Activated T-helper 1 cell treated with anti-CD3 and anti-CD28 coated beads, Interleukin-2, amount 50 U/mL, for 16 hours (primary cell): ENCODE results near the gene GIT1.

Experiments used
- DNase-seq, 2 donors: peaks; one replicate each; pipeline ENCODE4 v3.0.0-alpha.2; 2020; ENCODE audit warnings: low read depth in 1 of 2, low spot score in 1 of 2

Gene GIT1

DNA sequence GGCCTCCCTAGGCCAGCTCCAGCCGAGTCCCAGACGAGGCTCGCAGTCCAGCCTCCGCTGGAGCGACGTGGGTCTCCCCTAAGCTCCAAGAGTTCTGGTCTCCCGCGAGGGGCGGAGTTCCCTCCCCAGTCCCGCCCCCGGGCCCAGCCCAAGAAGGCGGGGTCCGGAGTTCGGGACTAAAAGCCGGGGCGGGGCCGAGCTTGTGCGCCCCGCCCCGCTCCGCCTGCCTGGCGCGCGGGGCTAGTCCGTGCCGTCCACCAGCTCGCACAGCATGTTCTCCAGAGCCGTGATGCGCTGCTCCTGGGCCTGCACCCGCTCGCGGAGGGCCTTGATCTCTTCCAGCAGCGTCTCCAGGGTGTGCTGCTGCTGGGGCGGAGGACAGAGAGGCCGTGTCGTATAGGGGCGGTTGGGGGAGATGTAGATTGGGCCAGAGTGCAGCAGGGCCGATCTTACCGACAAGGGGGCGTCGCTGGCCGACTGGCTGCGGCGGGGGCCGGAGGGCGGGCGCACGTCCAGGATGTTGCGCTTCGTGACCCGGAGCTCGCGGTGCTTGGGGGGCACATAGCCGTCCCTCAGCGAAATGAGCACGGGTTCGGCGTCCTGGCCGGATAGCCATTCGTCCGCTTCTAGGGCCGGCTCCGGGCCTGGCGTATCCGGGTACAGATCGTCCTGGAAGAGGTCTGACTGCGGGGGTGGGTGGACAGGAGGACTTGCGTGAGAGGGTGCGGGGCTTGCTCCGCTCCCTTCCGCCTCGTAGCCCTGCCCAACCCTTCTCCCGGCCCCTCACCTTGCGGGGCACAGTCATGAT is 26.2 kb upstream of the GIT1 start:
- peak; percentile 67 to 78 for DNase-seq

DNA sequence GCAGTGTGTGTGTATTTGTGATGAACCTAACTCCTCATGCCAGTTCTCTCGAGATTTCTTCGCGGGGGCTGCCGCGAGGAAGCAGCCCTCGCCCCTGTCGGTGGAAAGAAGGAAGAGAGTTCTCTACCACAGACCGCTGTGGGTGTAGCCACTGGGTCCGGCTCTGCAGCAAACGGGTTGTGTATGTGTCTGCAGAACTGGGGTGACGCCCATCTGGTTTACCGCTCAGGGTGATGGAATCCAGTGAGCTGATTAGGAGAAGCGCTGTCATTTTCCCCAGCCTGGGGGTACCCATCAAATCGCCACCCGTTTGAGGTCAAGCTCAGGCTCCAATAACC is 25.6 kb upstream of the GIT1 start:
- no peak for DNase-seq

- no peak for DNase-seq
These were observed 25.1 kb upstream of the GIT1 start for GRCh38 chr17:29614349-29615047.

DNA sequence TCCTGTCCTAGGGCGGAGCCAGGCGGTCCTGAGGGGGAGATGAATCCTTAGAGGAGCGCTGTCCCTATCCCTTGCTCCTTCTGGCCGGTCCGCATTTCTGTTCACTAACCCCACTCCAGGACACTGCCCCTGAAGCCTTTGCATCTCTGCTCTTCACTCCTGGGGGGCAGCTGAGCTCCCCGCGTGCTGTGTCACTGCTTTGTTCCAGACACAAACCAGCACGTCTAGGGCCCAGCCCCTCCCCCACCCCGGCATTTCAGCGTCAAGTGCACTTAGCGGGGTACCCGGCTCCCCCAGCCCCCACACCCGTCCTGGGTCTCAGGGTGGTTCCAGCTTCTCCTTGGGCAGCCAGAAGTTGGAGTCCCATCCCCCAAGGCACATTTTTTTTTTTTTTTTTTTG is 24.4 kb upstream of the GIT1 start:
- no peak for DNase-seq

DNA sequence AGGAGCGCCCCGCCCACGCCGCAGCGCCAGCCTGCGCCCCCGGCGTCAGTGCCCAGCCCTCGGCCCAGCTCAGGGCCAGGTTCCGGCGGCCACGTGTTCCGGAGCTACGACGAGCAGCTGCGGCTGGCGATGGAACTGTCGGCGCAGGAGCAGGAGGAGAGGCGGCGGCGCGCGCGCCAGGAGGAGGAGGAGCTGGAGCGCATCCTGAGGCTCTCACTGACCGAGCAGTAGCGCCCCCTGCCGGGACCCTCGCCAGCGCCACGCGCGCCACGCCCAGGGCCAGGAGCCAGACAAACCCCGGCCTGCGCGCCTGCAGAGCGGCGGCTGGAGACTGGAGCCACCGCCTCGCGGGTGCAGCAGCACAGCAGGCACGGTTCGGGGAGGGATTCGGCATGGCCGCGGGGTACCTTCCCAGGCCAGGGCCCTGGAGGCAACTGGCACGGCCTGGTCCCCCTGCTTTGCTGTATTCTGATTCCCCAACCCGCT is 23.9 kb upstream of the GIT1 start:
- DNase-seq, result peak; percentile 89 to 94

- DNase-seq, result no peak
These were observed 23.2 kb upstream of the GIT1 start for GRCh38 chr17:29612404-29613280.

DNA sequence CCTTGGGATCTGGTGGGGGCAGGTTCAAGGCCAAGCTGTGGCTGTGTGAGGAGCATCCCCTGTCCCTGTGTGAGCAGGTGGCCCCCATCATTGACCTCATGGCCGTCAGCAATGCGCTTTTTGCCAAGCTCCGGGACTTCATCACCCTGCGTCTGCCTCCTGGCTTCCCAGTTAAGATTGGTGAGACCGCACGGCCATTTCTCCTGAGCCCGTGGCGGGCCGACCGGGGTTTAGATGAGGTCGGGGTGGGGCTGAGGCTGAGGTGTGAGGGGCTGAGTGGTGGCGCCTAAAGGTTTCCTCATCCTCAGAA is 22.6 kb upstream of the GIT1 start:
- DNase-seq, result no peak

DNA sequence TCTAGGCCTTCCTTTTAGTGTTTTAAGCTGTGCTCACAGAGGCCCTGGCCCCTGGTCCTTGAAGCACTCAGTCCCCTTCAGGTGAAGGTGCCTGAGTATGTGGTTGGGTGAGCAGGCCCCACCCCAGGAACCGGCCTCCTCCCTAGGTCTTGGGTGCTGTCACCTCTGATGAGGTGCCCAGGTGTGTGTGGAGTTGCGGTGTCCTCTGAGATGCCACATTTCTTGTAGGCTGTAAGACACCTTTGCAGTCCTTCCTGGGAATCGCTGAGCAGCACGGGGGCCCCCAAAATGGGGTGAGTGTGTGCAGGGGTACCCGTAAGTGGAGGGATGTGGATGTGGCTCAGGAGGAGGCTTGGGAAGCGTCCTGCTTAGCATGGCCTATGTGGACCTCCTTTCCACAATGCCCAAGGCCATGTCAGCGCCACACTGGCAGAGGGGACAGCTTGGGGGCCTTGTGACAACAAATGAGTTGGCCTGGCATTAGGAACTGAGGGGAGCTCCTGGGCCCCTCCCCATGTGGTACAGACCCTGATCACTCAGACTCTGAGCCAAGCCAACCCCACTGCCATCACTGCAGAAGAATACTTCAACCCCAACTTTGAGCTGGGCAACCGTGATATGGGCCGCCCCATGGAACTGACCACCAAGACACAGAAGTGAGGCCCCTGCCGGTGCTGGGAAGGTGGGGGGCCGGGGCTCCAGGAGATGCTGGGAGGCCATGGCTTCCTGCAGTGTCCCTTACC is 22.1 kb upstream of the GIT1 start:
- DNase-seq, result no peak

DNA sequence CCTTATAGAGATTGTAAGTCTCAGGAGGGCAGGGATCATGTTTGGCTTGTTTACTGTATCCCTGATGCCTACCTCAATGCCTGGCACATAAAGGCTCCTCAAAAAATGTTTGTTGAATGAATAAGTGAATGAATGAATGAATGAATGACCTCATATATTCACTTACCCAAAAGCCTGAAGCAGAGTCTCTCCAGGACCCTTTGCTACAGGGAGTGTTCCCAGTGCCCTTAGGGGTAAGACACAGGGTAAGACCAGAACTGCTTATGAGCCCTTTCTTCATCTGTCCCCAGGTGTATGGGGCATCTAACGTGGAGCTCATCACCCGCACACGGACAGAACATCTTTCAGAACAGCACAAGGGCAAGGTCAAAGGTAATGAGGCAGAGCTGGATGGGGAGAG is 20.9 kb upstream of the GIT1 start:
- DNase-seq, result no peak

DNA sequence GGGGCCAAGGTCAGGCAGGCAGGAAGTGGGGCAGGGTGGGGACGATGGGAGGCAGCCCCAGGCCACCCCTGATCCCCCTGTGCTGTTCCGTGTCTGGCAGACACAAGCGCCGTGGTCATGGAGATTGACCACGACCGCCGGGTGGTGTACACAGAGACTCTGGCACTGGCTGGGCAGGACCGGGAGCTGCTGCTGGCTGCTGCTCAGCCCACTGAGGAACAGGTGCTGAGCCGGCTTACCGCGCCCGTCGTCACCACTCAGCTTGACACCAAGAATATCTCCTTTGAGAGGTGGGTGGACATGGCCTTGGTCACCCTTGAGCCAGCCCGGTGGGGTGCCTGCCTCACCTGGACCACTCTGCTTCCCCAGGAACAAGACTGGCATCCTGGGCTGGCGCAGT is 19.5 kb upstream of the GIT1 start:
- DNase-seq, result no peak

GRCh38 chr17:29607557-29608195 is 18.2 kb upstream of the GIT1 start:
- DNase-seq, result no peak

DNA sequence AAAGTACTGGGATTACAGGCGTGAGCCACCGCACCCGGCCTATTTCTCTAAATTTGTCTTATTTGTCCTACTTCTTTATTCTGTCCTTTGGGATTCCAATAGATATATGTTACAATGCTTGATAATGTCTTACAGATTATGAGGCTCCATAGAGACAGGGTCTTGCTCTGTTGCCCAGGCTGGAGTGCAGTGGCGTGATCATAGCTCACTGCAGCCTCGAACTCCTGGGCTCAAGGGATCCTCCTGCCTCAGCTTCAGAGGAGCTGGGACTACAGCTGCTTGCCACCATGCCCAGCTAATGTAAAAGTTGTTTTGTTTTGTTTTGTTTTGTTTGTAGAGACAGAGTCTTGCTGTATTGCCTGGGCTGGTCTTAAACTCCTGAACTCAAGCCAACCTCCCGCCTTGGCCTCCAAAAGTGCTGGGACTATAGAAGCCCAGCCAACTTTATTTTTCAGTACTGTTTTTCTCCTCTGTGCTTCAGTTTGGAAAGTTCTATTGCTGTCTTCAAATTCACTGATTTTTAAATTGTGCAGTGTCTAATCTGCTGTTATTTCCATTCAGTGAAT is 13.7 kb upstream of the GIT1 start:
- no peak for DNase-seq

- no peak for DNase-seq
These were observed 8.1 kb upstream of the GIT1 start for GRCh38 chr17:29597361-29598172.

GRCh38 chr17:29596811-29597210 is 7.4 kb upstream of the GIT1 start:
- no peak for DNase-seq

- no peak for DNase-seq
These were observed 6.7 kb upstream of the GIT1 start for GRCh38 chr17:29595943-29596774.

DNA sequence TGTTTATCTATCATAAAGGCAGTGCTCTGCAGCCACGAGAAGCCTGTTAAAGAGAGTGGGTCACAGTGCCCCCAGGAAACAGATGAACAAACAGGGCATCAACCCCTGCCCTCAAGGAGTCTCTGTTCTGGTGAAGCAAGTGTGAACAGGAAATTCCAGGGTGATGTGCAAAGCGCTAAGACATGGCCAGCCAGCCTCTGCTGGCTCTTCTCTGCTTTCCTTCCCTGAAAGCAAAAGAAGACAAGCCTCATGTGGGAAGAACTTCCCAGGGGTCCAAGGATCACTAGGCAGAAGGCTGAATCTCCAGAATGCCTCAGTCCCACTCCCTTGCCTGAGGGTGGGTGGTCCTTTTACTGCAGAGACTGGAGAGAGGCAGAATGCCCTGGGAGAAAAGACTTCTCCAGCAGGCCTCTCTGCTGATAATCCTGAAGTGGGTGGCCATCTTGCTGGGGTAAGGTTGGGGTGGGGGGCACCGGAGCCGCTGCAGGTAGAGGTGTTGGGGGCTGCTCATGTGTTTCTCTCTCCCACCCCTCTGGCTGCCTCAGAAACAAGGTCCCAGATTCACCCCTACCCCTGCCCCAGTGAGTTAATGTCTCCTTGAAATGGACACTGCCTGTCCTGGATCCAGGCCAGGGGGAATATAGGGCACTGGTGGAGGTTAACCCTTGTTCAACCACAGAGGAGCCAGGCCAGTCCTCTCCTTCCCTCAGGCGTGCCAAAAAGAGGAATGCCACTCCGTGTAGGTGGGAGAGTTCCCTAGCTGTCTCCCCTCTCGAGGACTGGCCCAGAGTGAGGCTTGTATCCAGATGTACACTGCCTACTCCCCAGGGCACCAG is 5.9 kb upstream of the GIT1 start:
- DNase-seq, result no peak

DNA sequence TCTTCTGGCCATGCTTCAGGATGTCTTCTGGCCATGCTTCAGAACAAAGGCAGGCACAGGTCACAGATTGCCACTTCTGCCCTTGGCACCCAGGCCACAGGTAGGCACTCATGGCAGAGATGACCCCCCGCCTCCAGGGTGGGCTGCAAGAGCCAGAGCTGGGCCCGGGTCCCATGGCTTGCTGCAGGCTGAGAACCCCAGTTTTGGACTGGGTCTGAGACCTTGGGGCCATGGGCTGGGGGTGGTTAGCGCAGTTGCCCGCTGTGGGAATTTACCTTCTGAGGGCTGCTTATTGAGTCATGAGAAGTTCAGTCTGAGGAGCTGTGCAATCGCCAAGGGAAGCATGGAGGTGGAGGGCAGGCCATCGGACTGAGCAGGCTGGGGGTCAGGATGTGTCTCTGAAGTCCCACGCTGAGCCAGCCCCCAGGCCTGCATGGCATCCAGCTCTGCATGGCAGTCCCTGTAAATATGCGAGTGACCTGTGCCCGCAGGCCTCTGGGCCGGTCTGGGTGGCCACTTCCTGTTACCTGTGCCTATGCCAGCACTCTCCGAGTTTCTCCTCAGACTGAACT is 5.2 kb upstream of the GIT1 start:
- DNase-seq, result no peak
